T-helper 2 cell treated with Interferon-gamma antibody and Interleukin-4, amounts not matched to agents 100 ng/mL and 5 ng/mL, for 36 hours (primary cell): ENCODE measurements around the gene TEKT2. TPM values are rescaled to one million over a fixed set of nuclear protein-coding genes. Genes with fewer than 3 reads are reported as not detected.

Experiments used
- intact Hi-C: fragments of 100-400 bp; cut with micrococcal nuclease; formaldehyde crosslinking; loops from one replicate; pipeline ENCODE4 v1.15.1; 2023
- total RNA-seq: library from RNA; stranded (reverse); gene quantifications from 2 replicates; pipeline ENCODE4 v1.2.3, GENCODE V29; 2022

The TEKT2 gene
- total RNA-seq, 1 donor from 2014 or later, result not detected

- intact Hi-C loops, result no loop called here
Measured at GRCh38 chr1:36101546-36101945, 17.7 kb downstream of the TEKT2 start.

GRCh38 chr1:36106269-36106668 is 22.4 kb downstream of the TEKT2 start:
- intact Hi-C loops, result no loop called here

- intact Hi-C loops, result no loop called here
Measured at GRCh38 chr1:36107394-36107793, 23.5 kb downstream of the TEKT2 start.

- intact Hi-C loops, result no loop called here
Measured at GRCh38 chr1:36108314-36108713, 24.4 kb downstream of the TEKT2 start.

GRCh38 chr1:36109041-36109679 is 25.3 kb downstream of the TEKT2 start:
- intact Hi-C loops, result no loop called here

GRCh38 chr1:36111151-36111550 is 27.3 kb downstream of the TEKT2 start:
- intact Hi-C loops, result no loop called here

- intact Hi-C loops, result no loop called here
Measured at GRCh38 chr1:36112823-36113222, 28.9 kb downstream of the TEKT2 start.

GRCh38 chr1:36114371-36114770 is 30.5 kb downstream of the TEKT2 start:
- intact Hi-C loops, result no loop called here

- intact Hi-C loops, result no loop called here
Measured at GRCh38 chr1:36115200-36115669, 31.3 kb downstream of the TEKT2 start.

GRCh38 chr1:36115931-36116330 is 32.0 kb downstream of the TEKT2 start:
- intact Hi-C loops, result no loop called here

GRCh38 chr1:36116901-36117300 is 33.0 kb downstream of the TEKT2 start:
- intact Hi-C loops, result no loop called here

- intact Hi-C loops, result no loop called here
Measured at GRCh38 chr1:36118447-36119204, 34.7 kb downstream of the TEKT2 start.

GRCh38 chr1:36119456-36119855 is 35.6 kb downstream of the TEKT2 start:
- intact Hi-C loops, result no loop called here

- intact Hi-C loops, result no loop called here
Measured at GRCh38 chr1:36122062-36123030, 38.5 kb downstream of the TEKT2 start.

- intact Hi-C loops, result no loop called here
Measured at GRCh38 chr1:36123356-36123755, 39.5 kb downstream of the TEKT2 start.

GRCh38 chr1:36124404-36125128 is 40.7 kb downstream of the TEKT2 start:
- intact Hi-C loops, result no loop called here

GRCh38 chr1:36125129-36125991 is 41.5 kb downstream of the TEKT2 start, which contains the start of gene COL8A2:
TSS of gene COL8A2 (minus strand) at chr1:36125222. CDS start at chr1:36100242, 24,980 bp downstream.
- intact Hi-C loops, result no loop called here

- intact Hi-C loops, result no loop called here
Measured at GRCh38 chr1:36126005-36126716, 42.3 kb downstream of the TEKT2 start.

- intact Hi-C loops, result no loop called here
Measured at GRCh38 chr1:36126797-36127500, 43.1 kb downstream of the TEKT2 start.
